Measurements from ENCODE around the gene C10orf67. TPM values are rescaled to one million over a fixed set of nuclear protein-coding genes. Genes with fewer than 3 reads are reported as not detected.

The C10orf67 gene
- total and polyA plus RNA-seq, 9 donors = 0.04 to 0.37 (median 0.20) TPM; not detected in 1

DNA sequence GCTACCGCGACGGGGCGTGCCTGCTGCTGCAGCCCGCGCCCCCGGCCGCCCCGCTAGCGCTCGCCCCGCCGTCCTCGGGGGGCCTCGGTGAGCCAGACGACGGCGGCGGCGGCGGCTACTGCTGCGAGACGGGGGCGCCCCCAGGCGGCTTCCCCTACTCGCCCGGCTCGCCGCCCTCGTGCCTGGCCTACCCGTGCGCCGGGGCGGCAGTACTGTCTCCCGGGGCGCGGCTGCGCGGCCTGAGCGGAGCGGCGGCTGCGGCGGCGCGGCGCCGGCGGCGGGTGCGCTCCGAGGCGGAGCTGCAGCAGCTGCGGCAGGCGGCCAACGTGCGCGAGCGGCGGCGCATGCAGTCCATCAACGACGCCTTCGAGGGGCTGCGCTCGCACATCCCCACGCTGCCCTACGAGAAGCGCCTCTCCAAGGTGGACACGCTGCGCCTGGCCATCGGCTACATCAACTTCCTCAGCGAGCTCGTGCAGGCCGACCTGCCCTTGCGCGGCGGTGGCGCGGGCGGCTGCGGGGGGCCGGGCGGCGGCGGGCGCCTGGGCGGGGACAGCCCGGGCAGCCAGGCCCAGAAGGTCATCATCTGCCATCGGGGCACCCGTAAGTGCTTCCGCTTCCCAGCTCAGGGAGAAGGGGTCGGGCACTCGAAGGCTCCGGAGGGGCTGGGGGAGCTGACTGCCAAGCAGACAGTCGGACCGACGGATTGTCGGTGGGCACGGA, 151.7 kb downstream of the C10orf67 start:
- Histone ChIP-seq H3K27me3 (ENCODE audit: control insufficient read depth, insufficient read depth, low read length) (peaks cover 94% of the 10 kb centered on the region), H3K9me3 (replicated peaks; ENCODE audit: control insufficient read depth, low read depth, low read length) (no peaks in the 10 kb centered on the region), H3K4me3 (ENCODE audit: low read length) (no peak overlapping the region), H3K27ac (ENCODE audit: low read length) (no peak overlapping the region), H3K36me3 (ENCODE audit: control insufficient read depth, insufficient read depth, low read length) (no peaks in the 10 kb centered on the region), H3K4me1 (ENCODE audit: control insufficient read depth, insufficient read depth, low read length) (peaks cover 6% of the 10 kb centered on the region)
- peak; percentile 9 for DNase-seq
- WGBS (ENCODE audit: insufficient coverage) = under 1% methylated on average over 100 of the region's 100 CpGs

DNA sequence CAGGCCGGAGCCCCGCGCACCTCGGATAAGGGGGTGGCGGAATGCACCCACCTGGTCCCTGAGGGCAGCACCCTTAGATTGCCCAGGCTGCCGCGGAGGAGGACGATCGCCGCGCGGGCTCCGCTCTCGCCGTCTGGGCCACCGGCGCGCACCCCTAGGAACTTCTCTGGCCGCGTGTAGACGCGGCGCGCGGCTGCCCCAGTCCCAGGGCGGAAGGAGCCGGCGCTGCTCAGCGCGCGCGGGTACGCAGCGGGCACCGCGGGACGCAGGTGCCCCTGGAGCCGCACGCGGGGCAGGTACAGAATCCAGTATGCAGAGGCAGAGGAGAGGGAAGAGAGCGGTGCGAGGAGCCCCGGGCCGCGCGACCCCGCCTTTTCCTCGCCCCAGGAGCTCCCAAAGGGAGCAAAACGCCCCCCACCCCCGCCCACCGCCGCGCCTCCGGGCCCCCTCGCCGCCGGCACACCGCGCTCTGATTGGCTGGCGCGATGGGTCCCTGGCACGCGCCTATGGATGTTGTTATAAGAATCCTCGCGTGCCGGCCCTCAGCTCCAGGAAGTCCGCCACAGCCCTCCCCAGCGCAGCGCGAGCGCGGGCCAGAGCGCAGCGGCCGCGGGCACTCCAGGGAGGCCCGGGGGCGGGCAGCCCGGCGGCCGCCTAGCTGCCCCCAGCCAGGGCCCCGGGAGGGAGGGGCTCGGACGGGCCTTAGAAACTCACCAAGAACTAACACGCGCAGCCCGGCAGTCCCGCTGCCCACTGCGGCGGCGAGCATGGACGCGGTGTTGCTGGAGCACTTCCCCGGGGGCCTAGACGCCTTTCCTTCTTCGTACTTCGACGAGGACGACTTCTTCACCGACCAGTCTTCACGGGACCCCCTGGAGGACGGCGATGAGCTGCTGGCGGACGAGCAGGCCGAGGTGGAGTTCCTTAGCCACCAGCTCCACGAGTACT, 152.6 kb downstream of the C10orf67 start, which contains the start of gene PTF1A:
Gene PTF1A, plus strand, starts transcription at position 549 of the 948 bp plus-strand sequence. Its CDS starts 219 bp downstream, at position 768.
- no peak within 1 kb of the TSS for H3K27ac ChIP-seq (ENCODE audit: low read length)
- H3K9me3 ChIP-seq (replicated peaks; ENCODE audit: control insufficient read depth, low read depth, low read length) = no peaks in the 10 kb centered on the region
- peaks cover 93% of the 10 kb centered on the region for H3K27me3 ChIP-seq (ENCODE audit: control insufficient read depth, insufficient read depth, low read length)
- H3K4me1 ChIP-seq (ENCODE audit: control insufficient read depth, insufficient read depth, low read length) = peaks cover 6% of the 10 kb centered on the region
- DNase-seq = no peak
- H3K4me3 ChIP-seq (ENCODE audit: low read length) = no peak within 1 kb of the TSS
- WGBS (ENCODE audit: insufficient coverage) = under 1% methylated on average over 94 of the region's 107 CpGs
- H3K36me3 ChIP-seq (ENCODE audit: control insufficient read depth, insufficient read depth, low read length) = no peaks in the 10 kb centered on the region

DNA sequence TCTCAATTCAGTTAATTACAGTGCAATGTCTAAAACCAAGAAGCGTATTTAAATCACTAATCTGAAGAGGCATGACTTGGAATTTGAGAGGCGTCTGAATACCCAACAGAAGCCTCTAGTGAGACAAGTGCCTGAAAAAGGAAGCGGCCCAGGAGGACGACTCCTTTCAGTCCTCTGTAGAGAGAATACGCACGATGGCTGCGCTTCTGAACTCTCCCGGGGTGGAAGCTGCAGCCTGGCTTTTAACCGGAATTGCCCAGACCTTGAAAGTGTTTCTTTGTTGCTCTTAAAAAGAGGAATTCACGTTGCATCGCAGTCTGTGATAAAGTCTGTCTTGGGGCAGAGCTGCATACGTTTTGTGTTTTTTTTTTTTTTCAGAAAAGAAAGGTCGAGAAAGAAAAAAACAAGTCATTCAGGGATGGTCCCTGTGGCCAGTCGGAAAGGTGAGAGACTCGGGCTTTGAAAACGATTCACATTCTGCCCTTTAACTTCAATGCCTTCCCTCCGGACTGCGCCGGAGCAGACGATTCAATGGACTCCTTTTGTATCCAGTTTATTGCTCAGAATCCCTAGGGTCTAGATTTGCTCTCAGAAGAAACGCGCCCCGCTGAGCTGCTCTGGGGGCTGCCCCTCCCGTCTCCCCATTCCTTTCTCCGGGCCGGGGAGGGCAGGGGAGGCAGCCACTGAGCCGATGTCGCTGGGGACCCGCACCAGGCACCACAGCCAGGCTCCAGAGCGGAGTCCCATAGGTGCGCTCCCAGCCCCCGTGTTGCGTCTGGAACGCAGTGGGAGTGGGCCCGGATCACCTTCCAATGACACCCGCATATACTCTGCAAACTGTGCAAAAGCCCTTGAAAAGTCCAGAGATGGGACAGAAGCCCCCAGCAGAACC, 153.5 kb downstream of the C10orf67 start:
- H3K9me3 ChIP-seq (replicated peaks; ENCODE audit: control insufficient read depth, low read depth, low read length) = no peaks in the 10 kb centered on the region
- H3K4me3 ChIP-seq (ENCODE audit: low read length) = no peak overlapping the region
- no peaks in the 10 kb centered on the region for H3K36me3 ChIP-seq (ENCODE audit: control insufficient read depth, insufficient read depth, low read length)
- WGBS (ENCODE audit: insufficient coverage) = under 1% methylated on average over 30 of the region's 36 CpGs
- H3K4me1 ChIP-seq (ENCODE audit: control insufficient read depth, insufficient read depth, low read length) = peaks cover 6% of the 10 kb centered on the region
- peaks cover 89% of the 10 kb centered on the region for H3K27me3 ChIP-seq (ENCODE audit: control insufficient read depth, insufficient read depth, low read length)
- H3K27ac ChIP-seq (ENCODE audit: low read length) = no peak overlapping the region
- DNase-seq = no peak

DNA sequence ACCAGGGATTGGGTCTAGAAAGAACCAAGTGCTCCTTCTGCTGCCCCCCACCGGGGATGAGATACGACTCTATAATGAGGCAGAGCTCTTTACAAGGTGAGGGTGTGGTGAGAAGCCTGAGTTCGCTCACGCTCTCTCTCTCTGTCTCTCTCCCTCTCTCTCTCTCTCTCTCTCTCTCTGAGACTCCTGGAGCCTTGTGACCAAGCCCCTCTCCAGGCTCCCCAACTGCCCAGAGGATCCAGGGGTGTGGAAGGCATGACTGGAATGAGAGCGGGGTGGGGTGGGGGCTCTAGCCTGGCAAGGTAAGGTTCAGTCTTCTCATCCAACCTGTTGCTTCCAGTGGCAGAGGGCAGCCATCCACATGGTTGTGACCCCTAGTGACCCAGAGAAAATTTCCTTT, 155.6 kb downstream of the C10orf67 start:
- Histone ChIP-seq H3K9me3 (replicated peaks; ENCODE audit: control insufficient read depth, low read depth, low read length) (no peaks in the 10 kb centered on the region), H3K36me3 (ENCODE audit: control insufficient read depth, insufficient read depth, low read length) (no peaks in the 10 kb centered on the region), H3K27ac (ENCODE audit: low read length) (no peak overlapping the region), H3K4me3 (ENCODE audit: low read length) (no peak overlapping the region), H3K27me3 (ENCODE audit: control insufficient read depth, insufficient read depth, low read length) (peaks cover 74% of the 10 kb centered on the region), H3K4me1 (ENCODE audit: control insufficient read depth, insufficient read depth, low read length) (peaks cover 2% of the 10 kb centered on the region)
- DNase-seq = no peak
- no CpG with 5 or more reads among the region's 5 CpGs for WGBS (ENCODE audit: insufficient coverage)

DNA sequence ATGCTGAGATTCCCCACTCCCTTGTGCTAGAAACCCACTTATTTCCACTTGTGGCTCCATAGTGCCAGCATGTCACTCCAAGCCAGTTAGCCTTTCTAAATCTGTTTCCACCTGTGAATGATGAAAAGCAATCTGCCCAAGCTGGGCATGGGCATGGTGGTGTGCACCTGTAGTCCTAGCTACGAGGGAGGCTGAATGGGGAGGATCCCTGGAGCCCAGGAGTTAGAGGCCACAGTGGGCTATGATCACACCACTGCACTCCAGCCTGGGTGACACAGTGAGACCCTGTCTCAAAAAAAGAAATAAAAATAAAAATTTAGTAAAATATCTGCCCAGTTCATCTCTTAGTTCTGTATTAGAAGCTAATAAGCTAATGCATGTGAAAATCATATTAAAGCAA, 157.4 kb downstream of the C10orf67 start:
- no peaks in the 10 kb centered on the region for H3K36me3 ChIP-seq (ENCODE audit: control insufficient read depth, insufficient read depth, low read length)
- H3K27me3 ChIP-seq (ENCODE audit: control insufficient read depth, insufficient read depth, low read length) = peaks cover 67% of the 10 kb centered on the region
- 63% methylated on average over 1 of the region's 1 CpG for WGBS (ENCODE audit: insufficient coverage)
- no peak overlapping the region for H3K4me3 ChIP-seq (ENCODE audit: low read length)
- no peaks in the 10 kb centered on the region for H3K9me3 ChIP-seq (replicated peaks; ENCODE audit: control insufficient read depth, low read depth, low read length)
- no peak overlapping the region for H3K27ac ChIP-seq (ENCODE audit: low read length)
- no peak for DNase-seq
- H3K4me1 ChIP-seq (ENCODE audit: control insufficient read depth, insufficient read depth, low read length) = no peaks in the 10 kb centered on the region

DNA sequence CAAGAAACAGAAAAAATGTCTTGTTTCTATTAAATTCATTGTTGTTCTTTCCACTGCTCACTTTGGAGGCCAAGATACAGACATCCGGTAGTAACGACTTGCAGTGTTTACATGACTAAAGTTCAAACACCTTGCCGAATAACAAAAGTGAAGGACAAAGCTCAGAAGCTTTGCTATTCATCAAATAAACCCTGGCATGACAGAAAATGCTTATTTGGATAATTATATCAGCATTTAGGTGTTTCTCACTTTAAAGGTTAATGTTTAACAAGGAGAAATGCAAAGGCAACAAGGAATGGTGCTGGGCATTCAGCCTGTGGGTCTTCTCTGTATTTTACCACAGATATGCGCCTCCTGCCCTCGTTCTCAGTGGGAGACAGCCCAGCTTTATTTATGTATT, 157.9 kb downstream of the C10orf67 start:
- Histone ChIP-seq H3K4me3 (ENCODE audit: low read length) (no peak overlapping the region), H3K27ac (ENCODE audit: low read length) (no peak overlapping the region), H3K36me3 (ENCODE audit: control insufficient read depth, insufficient read depth, low read length) (no peaks in the 10 kb centered on the region), H3K4me1 (ENCODE audit: control insufficient read depth, insufficient read depth, low read length) (no peaks in the 10 kb centered on the region), H3K27me3 (ENCODE audit: control insufficient read depth, insufficient read depth, low read length) (peaks cover 64% of the 10 kb centered on the region), H3K9me3 (replicated peaks; ENCODE audit: control insufficient read depth, low read depth, low read length) (no peaks in the 10 kb centered on the region)
- no peak for DNase-seq
- no CpG with 5 or more reads among the region's 5 CpGs for WGBS (ENCODE audit: insufficient coverage)

DNA sequence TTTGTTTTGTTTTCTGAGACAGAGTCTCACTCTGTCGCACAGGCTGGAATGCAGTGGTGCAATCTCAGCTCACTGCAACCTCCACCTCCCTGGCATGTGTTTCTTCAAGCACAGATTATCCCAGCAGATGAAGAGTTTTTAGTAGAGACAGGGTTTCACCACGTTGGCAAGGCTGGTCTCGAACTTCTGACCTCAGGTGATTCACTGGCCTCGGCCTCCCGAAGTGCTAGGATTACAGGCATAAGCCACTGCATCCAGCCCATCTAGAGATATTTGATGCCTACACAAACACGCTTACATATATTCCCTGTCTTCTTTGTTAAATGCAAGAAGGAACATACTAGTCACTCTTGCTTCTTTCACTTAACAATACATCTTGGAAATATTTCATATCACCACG, 158.4 kb downstream of the C10orf67 start:
- Histone ChIP-seq H3K4me3 (ENCODE audit: low read length) (no peak overlapping the region), H3K36me3 (ENCODE audit: control insufficient read depth, insufficient read depth, low read length) (no peaks in the 10 kb centered on the region), H3K4me1 (ENCODE audit: control insufficient read depth, insufficient read depth, low read length) (no peaks in the 10 kb centered on the region), H3K27ac (ENCODE audit: low read length) (no peak overlapping the region), H3K27me3 (ENCODE audit: control insufficient read depth, insufficient read depth, low read length) (peaks cover 59% of the 10 kb centered on the region), H3K9me3 (replicated peaks; ENCODE audit: control insufficient read depth, low read depth, low read length) (no peaks in the 10 kb centered on the region)
- 63% methylated on average over 4 of the region's 7 CpGs for WGBS (ENCODE audit: insufficient coverage)
- DNase-seq = no peak

DNA sequence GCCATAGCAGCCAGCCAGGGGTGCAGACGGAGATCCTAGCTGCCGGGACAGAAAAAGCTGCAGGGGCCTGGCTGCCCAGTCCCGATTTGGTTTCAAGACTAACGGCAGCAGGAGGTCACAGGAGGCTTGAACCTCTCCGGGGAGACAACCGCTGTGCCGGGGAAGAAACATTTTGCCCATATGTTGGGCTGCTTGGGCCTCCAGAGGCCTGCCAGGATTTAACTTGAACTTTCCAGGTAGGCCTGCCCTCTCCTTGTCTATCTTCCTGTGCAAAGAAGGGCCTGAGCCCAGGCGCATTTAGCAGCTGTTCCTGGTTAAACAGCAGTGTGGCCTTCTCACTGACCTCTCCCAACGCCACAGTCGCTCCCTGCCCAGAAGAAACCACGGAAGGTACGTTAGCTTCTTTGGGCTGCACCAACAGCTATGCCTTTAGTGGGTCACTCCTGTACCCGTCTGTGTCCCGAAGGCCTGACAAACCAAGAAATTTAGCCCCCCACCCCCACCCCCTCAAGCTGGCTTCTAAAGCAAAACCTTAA, 169.6 kb downstream of the C10orf67 start:
- no peaks in the 10 kb centered on the region for H3K9me3 ChIP-seq (replicated peaks; ENCODE audit: control insufficient read depth, low read depth, low read length)
- H3K4me3 ChIP-seq (ENCODE audit: low read length) = no peak overlapping the region
- no peak overlapping the region for H3K27ac ChIP-seq (ENCODE audit: low read length)
- no peaks in the 10 kb centered on the region for H3K36me3 ChIP-seq (ENCODE audit: control insufficient read depth, insufficient read depth, low read length)
- no peak for DNase-seq
- WGBS (ENCODE audit: insufficient coverage) = 5% methylated on average over 12 of the region's 14 CpGs
- H3K4me1 ChIP-seq (ENCODE audit: control insufficient read depth, insufficient read depth, low read length) = no peaks in the 10 kb centered on the region
- H3K27me3 ChIP-seq (ENCODE audit: control insufficient read depth, insufficient read depth, low read length) = peaks cover 52% of the 10 kb centered on the region

DNA sequence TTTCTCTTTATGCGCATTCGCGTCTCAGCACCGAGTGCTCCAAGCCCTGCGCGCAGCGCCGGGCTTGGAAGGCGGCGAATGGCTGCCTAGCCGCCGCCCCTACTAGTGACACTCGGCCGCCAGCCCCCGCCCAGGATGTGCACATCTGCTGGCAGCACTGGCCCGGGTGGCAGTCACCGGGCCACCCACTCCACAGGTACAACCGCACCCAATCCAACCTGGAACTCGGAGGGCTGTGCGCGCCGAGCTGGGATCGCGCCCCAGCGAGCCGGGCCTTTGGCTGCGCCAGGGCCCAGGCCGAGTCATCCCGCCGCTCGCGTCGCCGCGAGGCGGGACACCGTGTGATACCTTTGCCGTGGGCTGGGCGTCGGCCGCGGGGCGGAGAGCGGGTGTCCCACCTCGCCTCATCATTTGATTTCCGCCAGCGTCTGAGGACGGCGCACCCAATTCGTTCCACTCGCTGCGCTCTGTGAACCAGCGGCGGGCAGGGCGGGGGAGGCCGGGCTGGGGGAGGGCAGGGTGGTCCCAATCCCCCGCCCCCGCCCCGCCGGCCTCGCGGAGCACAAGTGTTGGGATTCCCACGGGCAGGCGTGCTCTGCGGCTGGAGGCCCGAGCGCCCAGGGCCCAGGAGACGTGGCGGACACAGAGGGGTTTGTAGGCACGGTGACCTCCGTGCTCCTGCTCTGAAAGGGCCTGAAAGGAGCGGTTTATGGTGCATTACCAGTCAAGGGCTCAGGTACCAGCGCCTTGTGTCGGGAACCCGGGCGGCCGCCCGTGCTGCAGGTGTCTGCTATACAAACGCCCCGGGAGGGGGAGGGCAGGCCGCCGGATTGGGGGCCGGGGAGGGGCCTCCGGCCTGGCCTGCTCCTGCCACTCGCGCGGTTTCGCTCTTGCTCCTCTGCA, 170.3 kb downstream of the C10orf67 start:
- H3K27ac ChIP-seq (ENCODE audit: low read length) = no peak overlapping the region
- H3K4me1 ChIP-seq (ENCODE audit: control insufficient read depth, insufficient read depth, low read length) = no peaks in the 10 kb centered on the region
- H3K4me3 ChIP-seq (ENCODE audit: low read length) = no peak overlapping the region
- H3K27me3 ChIP-seq (ENCODE audit: control insufficient read depth, insufficient read depth, low read length) = peaks cover 51% of the 10 kb centered on the region
- WGBS (ENCODE audit: insufficient coverage) = 1% methylated on average over 88 of the region's 88 CpGs
- H3K36me3 ChIP-seq (ENCODE audit: control insufficient read depth, insufficient read depth, low read length) = no peaks in the 10 kb centered on the region
- H3K9me3 ChIP-seq (replicated peaks; ENCODE audit: control insufficient read depth, low read depth, low read length) = no peaks in the 10 kb centered on the region
- DNase-seq = no peak
